ENCODE measurements around the gene SH2D3A. TPM values are rescaled to one million over a fixed set of nuclear protein-coding genes. Genes with fewer than 3 reads are reported as not detected.

SH2D3A gene
- total and polyA plus RNA-seq, 2 of the 4 experiments (the other 2 are of a cell fraction): under 0.01 to 0.09 TPM

DNA sequence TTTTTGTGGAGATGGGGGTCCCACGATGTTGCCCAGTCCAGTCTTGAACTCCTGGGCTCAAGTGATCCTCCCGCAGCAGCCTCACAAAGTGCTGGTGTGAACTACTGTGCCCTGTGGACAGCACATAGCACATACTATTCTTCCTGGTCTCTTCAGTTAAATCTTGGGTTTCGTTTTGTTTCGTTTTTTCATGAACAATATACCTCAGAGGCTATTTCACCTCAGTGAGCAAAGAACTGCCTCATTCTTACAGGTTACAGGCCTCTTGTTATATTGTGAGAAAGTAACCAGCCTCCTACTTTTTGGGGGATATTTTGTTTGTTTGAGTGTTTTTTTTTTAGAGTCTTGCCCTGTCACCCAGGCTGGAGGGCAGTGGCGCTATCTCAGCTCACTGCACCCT, 45.5 kb downstream of the SH2D3A start:
- H3K27me3 ChIP-seq (ENCODE audit: control insufficient read depth, insufficient read depth, low read length): no peaks in the 10 kb centered on the region
- no peak overlapping the region for H2BK120ac ChIP-seq (ENCODE audit: low read depth, low read length)
- intact Hi-C loops (cut with micrococcal nuclease): no loop called here
- H2BK20ac ChIP-seq (ENCODE audit: low read depth, low read length): no peak overlapping the region
- no peak overlapping the region for H3K56ac ChIP-seq (ENCODE audit: extremely low read depth, insufficient read depth, low read length)
- no peak overlapping the region for H3K4ac ChIP-seq (ENCODE audit: low read depth, low read length)
- H3K36me3 ChIP-seq (ENCODE audit: control insufficient read depth, insufficient read depth, low read length): peaks cover 4% of the 10 kb centered on the region; the same call in 1 of the 2 replicates
- DNase-seq: no peak
- no peak overlapping the region for H2AK5ac ChIP-seq (ENCODE audit: low read depth, low read length)
- ATAC-seq (ENCODE audit: low read depth): no peak
- no peak overlapping the region for H3K23ac ChIP-seq (ENCODE audit: low read depth, low read length)
- H3K4me1 ChIP-seq (ENCODE audit: control insufficient read depth, insufficient read depth, low read length): peaks cover 2% of the 10 kb centered on the region; the same call in 1 of the 2 replicates
- CTCF ChIA-PET: no interaction called here
- H2AK9ac ChIP-seq (replicated peaks; ENCODE audit: low read depth, low read length, poor library complexity): no peak overlapping the region
- no CpG with 5 or more reads among the region's 5 CpGs for WGBS, 2 experiments (ENCODE audit: extremely low coverage in 2 of 2, insufficient read length in 1 of 2)
- H3K4me3 ChIP-seq (ENCODE audit: insufficient read depth, low read depth, low read length): no peak overlapping the region
- no peak overlapping the region for H4K91ac ChIP-seq (ENCODE audit: insufficient read depth, low read depth, low read length)
- BruUV-seq (replicated peaks): no TSS peak
- H3K18ac ChIP-seq (ENCODE audit: low read depth, low read length): no peak overlapping the region
- in situ Hi-C loops (cut with MboI; ENCODE audit: low sequenced_read_pairs): no loop called here
- H3K79me1 ChIP-seq (ENCODE audit: low read depth in 1 of 2, low read length in 2 of 2): no peaks in the 10 kb centered on the region
- no peak overlapping the region for H3K14ac ChIP-seq (replicated peaks; ENCODE audit: low read depth, low read length)
- no peaks in the 10 kb centered on the region for H3K9me3 ChIP-seq (ENCODE audit: control insufficient read depth, insufficient read depth, low read length)
- no peaks in the 10 kb centered on the region for H4K20me1 ChIP-seq (ENCODE audit: insufficient read depth, low read length)
- no peak overlapping the region for H2BK5ac ChIP-seq (ENCODE audit: low read depth, low read length, poor library complexity, severe bottlenecking)
- no peak overlapping the region for H4K5ac ChIP-seq (ENCODE audit: low read depth, low read length)
- no peak overlapping the region for H3K4me2 ChIP-seq (ENCODE audit: low read depth, low read length)
- POLR2A ChIA-PET (ENCODE audit: unreplicated experiment): no interaction called here
- TF ChIP-seq RCOR1 (IDR thresholded peaks at IDR 0.05; ENCODE audit: insufficient replicate concordance, low read length): no peak
- no peak for TF ChIP-seq NFE2L2 (IDR thresholded peaks at IDR 0.05; ENCODE audit: low read depth, low read length)
- no peak for TF ChIP-seq MAFK (IDR thresholded peaks at IDR 0.05; ENCODE audit: low read depth, low read length)
- TF ChIP-seq, protein P1, sequence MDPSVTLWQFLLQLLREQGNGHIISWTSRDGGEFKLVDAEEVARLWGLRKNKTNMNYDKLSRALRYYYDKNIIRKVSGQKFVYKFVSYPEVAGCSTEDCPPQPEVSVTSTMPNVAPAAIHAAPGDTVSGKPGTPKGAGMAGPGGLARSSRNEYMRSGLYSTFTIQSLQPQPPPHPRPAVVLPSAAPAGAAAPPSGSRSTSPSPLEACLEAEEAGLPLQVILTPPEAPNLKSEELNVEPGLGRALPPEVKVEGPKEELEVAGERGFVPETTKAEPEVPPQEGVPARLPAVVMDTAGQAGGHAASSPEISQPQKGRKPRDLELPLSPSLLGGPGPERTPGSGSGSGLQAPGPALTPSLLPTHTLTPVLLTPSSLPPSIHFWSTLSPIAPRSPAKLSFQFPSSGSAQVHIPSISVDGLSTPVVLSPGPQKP (IDR thresholded peaks at IDR 0.05; ENCODE audit: borderline replicate concordance, low read depth, low read length): no peak
- TF ChIP-seq RAD21 (IDR thresholded peaks at IDR 0.05; ENCODE audit: low read length): no peak
- TF ChIP-seq CEBPB (IDR thresholded peaks at IDR 0.05; ENCODE audit: low read depth, low read length): no peak
- no peak for TF ChIP-seq CHD1 (IDR thresholded peaks at IDR 0.05; ENCODE audit: low read depth, low read length)
- H2AFZ ChIP-seq (replicated peaks; ENCODE audit: low read length, poor library complexity): no peak overlapping the region
- H4K8ac ChIP-seq (ENCODE audit: low read depth in 2 of 2, low read length in 2 of 2): no peak overlapping the region
- H3K9ac ChIP-seq (ENCODE audit: low read depth, low read length): no peak overlapping the region
- no peaks in the 10 kb centered on the region for H3K9me1 ChIP-seq (ENCODE audit: insufficient read depth, low read length)
- dilution Hi-C loops (cut with HindIII; ENCODE audit: low sequenced_read_pairs, unreplicated experiment): no loop called here
- H2BK15ac ChIP-seq (ENCODE audit: low read depth, low read length): no peak overlapping the region
- no peak overlapping the region for H3K27ac ChIP-seq (ENCODE audit: insufficient read depth, low read length)

All from IMR-90 (cell line).